ENCODE results near the gene ALG14. TPM values are rescaled to one million over a fixed set of nuclear protein-coding genes. Genes with fewer than 3 reads are reported as not detected.

ALG14 gene
- total RNA-seq, 1 experiment from 2014 or later, result 5.7 TPM

DNA sequence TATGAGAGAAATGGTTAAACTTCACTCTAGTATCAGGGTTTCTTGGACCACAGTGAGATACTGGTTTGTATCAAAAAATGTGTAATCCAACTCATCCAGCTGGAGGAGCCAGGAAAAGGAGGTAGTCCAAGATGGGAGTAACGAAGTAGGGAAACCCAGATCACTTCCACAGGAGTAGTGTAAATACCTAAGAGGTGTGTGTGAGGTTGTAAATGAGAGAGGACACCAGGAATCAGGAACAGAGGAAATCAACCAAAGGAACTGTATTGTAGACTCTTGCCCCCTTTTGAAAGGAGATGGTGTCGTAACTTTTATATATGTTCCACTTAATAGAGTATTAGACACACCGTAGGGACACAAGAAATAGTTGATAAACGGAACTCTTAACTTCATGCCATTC, 24.7 kb upstream of the ALG14 start:
- ATAC-seq, result no peak
- Histone ChIP-seq H3K27ac (ENCODE audit: low read depth, low read length) (no peak overlapping the region), H4K20me1 (ENCODE audit: insufficient read depth) (no peaks in the 10 kb centered on the region), H3K36me3 (ENCODE audit: control insufficient read depth in 1 of 2, insufficient read depth in 2 of 2, low read length in 2 of 2) (no peaks in the 10 kb centered on the region), H3K4me1 (ENCODE audit: control insufficient read depth in 1 of 2, insufficient read depth in 2 of 2, low read length in 2 of 2) (no peaks in the 10 kb centered on the region), H3K79me2 (ENCODE audit: insufficient read depth, low read length) (no peaks in the 10 kb centered on the region), H3K4me2 (ENCODE audit: low read length) (no peak overlapping the region), H3K4me3 (replicated peaks in 1 of 2; ENCODE audit: low read depth in 1 of 2, low read length in 2 of 2) (no peak overlapping the region), H3K27me3 (ENCODE audit: insufficient read depth, low read length) (peaks cover 4% of the 10 kb centered on the region; the same call in 1 of the 2 replicates), H2AFZ (ENCODE audit: low read depth, low read length, poor library complexity, severe bottlenecking) (no peak overlapping the region), H3K9ac (ENCODE audit: low read length) (no peak overlapping the region), H3K9me3 (ENCODE audit: control insufficient read depth in 1 of 2, insufficient read depth in 1 of 2, low read depth in 1 of 2, low read length in 2 of 2) (no peaks in the 10 kb centered on the region), H3K9me2 (ENCODE audit: insufficient read depth) (peaks cover 2% of the 10 kb centered on the region; the same call in 1 of the 2 replicates)
- ChIA-PET CTCF (no interaction called here), RAD21 (ENCODE audit: low non-redundant PET in 1 of 2, low total read pairs in 2 of 2, uncharacterized antibody in 2 of 2, unreplicated experiment in 2 of 2) (no interaction called here), POLR2A (no interaction called here)
- intact Hi-C loops (cut with micrococcal nuclease), result no loop called here
- TF ChIP-seq EGR1 (IDR thresholded peaks at IDR 0.05; ENCODE audit: low read depth) (no peak), CTCF (IDR thresholded peaks at IDR 0.05 in 2 of 3, conservative IDR thresholded peaks at IDR 0.05 in 1 of 3; ENCODE audit: borderline replicate concordance in 1 of 3, insufficient read depth in 1 of 3, low read depth in 2 of 3, low read length in 2 of 3) (no peak), REST (IDR thresholded peaks at IDR 0.05; ENCODE audit: low read depth) (no peak), EZH2phosphoT487 (IDR thresholded peaks at IDR 0.05; ENCODE audit: borderline replicate concordance) (no peak)
- DNase-seq (ENCODE audit: low read depth, low spot score), result no peak
- BruUV-seq (replicated peaks), result no TSS peak

Measured in HCT116 (cell line).